Tibial artery (tissue), 4 donors: ENCODE measurements around the gene SPNS1.

ENCODE experiments used
- DNase-seq, 2 donors: peaks; one replicate each; pipeline ENCODE4 v3.0.0-alpha.2; 2019
- H3K27ac ChIP-seq, 2 donors: fragments of 200-600 bp; sonication (generic) in 1 of 2; 1 replicate in 1 of 2; 2 replicates in 1 of 2; pipeline ENCODE4 v1.5.1; 2018 to 2019; ENCODE audit warnings: mild to moderate bottlenecking in 1 of 2
- H3K27me3 ChIP-seq, 2 donors: fragments of 200-600 bp; sonication (generic) in 1 of 2; one replicate each; pipeline versions ENCODE4 v1.5.1 to v1.6.0; 2016 to 2019
- H3K36me3 ChIP-seq, 3 donors: fragments of 200-600 bp; sonication (generic) in 2 of 3; one replicate each; pipeline ENCODE4 v1.5.1; 2016 to 2019; ENCODE audit warnings: mild to moderate bottlenecking in 2 of 3
- H3K4me1 ChIP-seq, 4 donors: fragments of 200-600 bp; sonication (generic) in 2 of 4; 1 replicate in 3 of 4; 2 replicates in 1 of 4; pipeline ENCODE4 v1.5.1; 2016 to 2019
- H3K4me3 ChIP-seq, 2 donors: fragments of 200-600 bp; sonication (generic) in 1 of 2; 1 replicate in 1 of 2; 2 replicates in 1 of 2; pipeline ENCODE4 v1.5.1; 2018 to 2019; ENCODE audit warnings: mild to moderate bottlenecking in 2 of 2
- H3K9me3 ChIP-seq, 3 donors: fragments of 200-600 bp; sonication (generic) in 1 of 3; one replicate each; pipeline ENCODE4 v1.5.1; 2016 to 2019
- intact Hi-C: fragments of 100-400 bp; cut with DNase I; formaldehyde crosslinking; loops from one replicate; pipeline ENCODE4 v1.15.0; 2023; ENCODE audit warnings: low total_unique reads
- TF ChIP-seq, protein P1 (sequence below), 2 experiments: fragments of 200-600 bp in 1 of 2; fragments of 450-650 bp in 1 of 2; IDR thresholded peaks; one replicate each; pipeline ENCODE4 v1.5.1; 2017 to 2019; ENCODE audit warnings: antibody characterized with exemption in 2 of 2, mild to moderate bottlenecking in 1 of 2, moderate library complexity in 1 of 2

The SPNS1 gene

GRCh38 chr16:29025735-29026134 lies 51.2 kb downstream of the SPNS1 start:
- intact Hi-C loops, result no loop called here
- TF ChIP-seq, protein P1, sequence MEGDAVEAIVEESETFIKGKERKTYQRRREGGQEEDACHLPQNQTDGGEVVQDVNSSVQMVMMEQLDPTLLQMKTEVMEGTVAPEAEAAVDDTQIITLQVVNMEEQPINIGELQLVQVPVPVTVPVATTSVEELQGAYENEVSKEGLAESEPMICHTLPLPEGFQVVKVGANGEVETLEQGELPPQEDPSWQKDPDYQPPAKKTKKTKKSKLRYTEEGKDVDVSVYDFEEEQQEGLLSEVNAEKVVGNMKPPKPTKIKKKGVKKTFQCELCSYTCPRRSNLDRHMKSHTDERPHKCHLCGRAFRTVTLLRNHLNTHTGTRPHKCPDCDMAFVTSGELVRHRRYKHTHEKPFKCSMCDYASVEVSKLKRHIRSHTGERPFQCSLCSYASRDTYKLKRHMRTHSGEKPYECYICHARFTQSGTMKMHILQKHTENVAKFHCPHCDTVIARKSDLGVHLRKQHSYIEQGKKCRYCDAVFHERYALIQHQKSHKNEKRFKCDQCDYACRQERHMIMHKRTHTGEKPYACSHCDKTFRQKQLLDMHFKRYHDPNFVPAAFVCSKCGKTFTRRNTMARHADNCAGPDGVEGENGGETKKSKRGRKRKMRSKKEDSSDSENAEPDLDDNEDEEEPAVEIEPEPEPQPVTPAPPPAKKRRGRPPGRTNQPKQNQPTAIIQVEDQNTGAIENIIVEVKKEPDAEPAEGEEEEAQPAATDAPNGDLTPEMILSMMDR (IDR thresholded peaks at IDR 0.05), result no peak
- no peak for DNase-seq
- no peak overlapping the region for H3K4me3 ChIP-seq
- H3K27ac ChIP-seq, result no peak overlapping the region
- peaks cover 0 to 41% of the 10 kb centered on the region in 2 donors for H3K27me3 ChIP-seq
- no peaks in the 10 kb centered on the region for H3K36me3 ChIP-seq
- H3K9me3 ChIP-seq, result no peaks in the 10 kb centered on the region
- no peaks in the 10 kb centered on the region for H3K4me1 ChIP-seq

- Histone ChIP-seq H3K27ac (no peak overlapping the region), H3K9me3 (no peaks in the 10 kb centered on the region), H3K36me3 (no peaks in the 10 kb centered on the region), H3K4me3 (no peak overlapping the region), H3K4me1 (no peaks in the 10 kb centered on the region), H3K27me3 (peaks cover 0 to 39% of the 10 kb centered on the region in 2 donors)
- DNase-seq, result no peak
- TF ChIP-seq, protein P1 (IDR thresholded peaks at IDR 0.05), result no peak
- intact Hi-C loops, result no loop called here
Measured at GRCh38 chr16:29028457-29029167, 54.0 kb downstream of the SPNS1 start.

- TF ChIP-seq, protein P1 (IDR thresholded peaks at IDR 0.05), result no peak
Measured at GRCh38 chr16:29029168-29029994, 54.8 kb downstream of the SPNS1 start.

DNA sequence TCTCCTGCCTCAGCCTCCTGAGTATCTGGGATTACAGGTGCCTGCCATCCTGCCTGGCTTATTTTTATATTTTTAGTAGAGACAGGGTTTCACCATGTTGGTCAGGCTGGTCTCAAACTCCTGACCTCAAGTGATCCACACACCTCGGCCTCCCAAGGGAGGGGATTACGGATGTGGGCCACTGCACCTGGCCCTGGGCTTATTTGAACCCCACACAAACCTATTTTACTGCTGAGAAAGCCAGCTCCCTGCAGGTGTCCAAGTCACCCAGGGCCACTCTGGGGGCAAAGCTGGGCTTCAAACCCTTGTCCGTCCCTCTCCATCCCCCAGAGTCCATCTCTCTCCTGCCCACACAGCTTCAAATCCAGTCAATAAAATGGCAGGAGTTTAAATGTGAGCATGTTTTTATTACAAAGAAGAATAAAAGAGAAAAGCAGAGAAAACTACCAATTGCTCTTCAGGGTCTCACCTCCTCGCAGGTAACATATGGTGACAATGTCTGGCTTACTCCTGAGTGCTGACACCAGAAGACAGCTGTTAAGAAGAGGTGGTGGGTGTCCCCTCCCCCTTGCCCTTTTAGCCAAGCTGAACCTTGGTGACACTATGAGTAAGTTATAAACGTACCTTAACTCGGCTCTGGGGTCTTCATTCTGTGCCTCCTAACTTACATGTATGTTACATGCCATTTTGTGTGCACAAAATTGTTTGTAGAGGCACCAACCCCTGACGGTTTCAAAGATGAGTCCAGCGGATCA lies 55.7 kb downstream of the SPNS1 start:
- Histone ChIP-seq H3K27me3 (peaks cover 0 to 23% of the 10 kb centered on the region in 2 donors), H3K9me3 (no peaks in the 10 kb centered on the region), H3K4me1 (no peaks in the 10 kb centered on the region), H3K36me3 (no peaks in the 10 kb centered on the region), H3K27ac (no peak overlapping the region), H3K4me3 (no peak overlapping the region)
- no peak for DNase-seq
- TF ChIP-seq, protein P1 (IDR thresholded peaks at IDR 0.05), result no peak
- intact Hi-C loops, result no loop called here

More at GRCh38 chr16:29029168-29029994, 54.8 kb downstream of the SPNS1 start:
- H3K27ac ChIP-seq, result no peak overlapping the region
- no peak for DNase-seq
- H3K36me3 ChIP-seq, result no peaks in the 10 kb centered on the region
- intact Hi-C loops, result no loop called here
- H3K4me1 ChIP-seq, result no peaks in the 10 kb centered on the region
- H3K9me3 ChIP-seq, result no peaks in the 10 kb centered on the region
- H3K4me3 ChIP-seq, result no peak overlapping the region
- peaks cover 0 to 32% of the 10 kb centered on the region in 2 donors for H3K27me3 ChIP-seq
